IMR-90 (cell line): Measurements from ENCODE around the gene WDR54.

ENCODE experiments used
- BHLHE40 ChIP-seq: fragments of 150-350 bp; IDR thresholded peaks from 2 replicates; pipeline ENCODE4 v1.6.1; 2016; ENCODE audit warnings: mild to moderate bottlenecking, low read depth, low read length
- CEBPB ChIP-seq: IDR thresholded peaks from 2 replicates; pipeline ENCODE4 v1.6.1; 2012; ENCODE audit warnings: low read depth, low read length, improper control_type of control experiment
- CHD1 ChIP-seq: IDR thresholded peaks from 2 replicates; pipeline ENCODE4 v1.6.1; 2012; ENCODE audit warnings: low read depth, low read length, improper control_type of control experiment
- CTCF ChIP-seq: conservative IDR thresholded peaks from 2 replicates; pipeline ENCODE4 v1.5.1; 2012; ENCODE audit warnings: mild to moderate bottlenecking, low read depth, low read length, improper control_type of control experiment
- FOS ChIP-seq: fragments of 150-350 bp; IDR thresholded peaks from 2 replicates; pipeline ENCODE4 v1.6.1; 2016; ENCODE audit warnings: low read depth, low read length
- MXI1 ChIP-seq: IDR thresholded peaks from 2 replicates; pipeline ENCODE4 v1.6.1; 2012; ENCODE audit warnings: low read depth, mild to moderate bottlenecking, low read length, moderate library complexity, borderline replicate concordance
- NFE2L2 ChIP-seq: fragments of 150-350 bp; IDR thresholded peaks from 2 replicates; pipeline ENCODE4 v1.6.1; 2016; ENCODE audit warnings: low read depth, mild to moderate bottlenecking, low read length
- POLR2A ChIP-seq: IDR thresholded peaks from 2 replicates; pipeline ENCODE4 v1.6.1; 2012; ENCODE audit warnings: mild to moderate bottlenecking, low read depth, low read length
- RAD21 ChIP-seq: IDR thresholded peaks from 2 replicates; pipeline ENCODE4 v1.6.1; 2012; ENCODE audit warnings: low read length, improper control_type of control experiment
- RCOR1 ChIP-seq: IDR thresholded peaks from 2 replicates; pipeline ENCODE4 v1.6.1; 2012; ENCODE audit warnings: mild to moderate bottlenecking, low read length, improper control_type of control experiment; ENCODE audit not compliant: insufficient replicate concordance
- RFX5 ChIP-seq: IDR thresholded peaks from 2 replicates; pipeline ENCODE4 v1.8.0; 2012; ENCODE audit warnings: low read depth, mild to moderate bottlenecking, low read length, moderate library complexity
- SMC3 ChIP-seq: fragments of 150-350 bp; IDR thresholded peaks from 2 replicates; pipeline ENCODE4 v1.6.1; 2016; ENCODE audit warnings: low read depth, mild to moderate bottlenecking, antibody characterized with exemption, low read length, moderate library complexity
- TF ChIP-seq, protein P1 (sequence below): fragments of 150-350 bp; IDR thresholded peaks from 2 replicates; pipeline ENCODE4 v1.6.1; 2017; ENCODE audit warnings: mild to moderate bottlenecking, antibody characterized with exemption, low read length, low read depth
- TF ChIP-seq, protein P2 (sequence below): fragments of 150-350 bp; IDR thresholded peaks from 2 replicates; pipeline ENCODE4 v1.6.1; 2016; ENCODE audit warnings: low read depth, mild to moderate bottlenecking, low read length, moderate library complexity, borderline replicate concordance

DNA sequence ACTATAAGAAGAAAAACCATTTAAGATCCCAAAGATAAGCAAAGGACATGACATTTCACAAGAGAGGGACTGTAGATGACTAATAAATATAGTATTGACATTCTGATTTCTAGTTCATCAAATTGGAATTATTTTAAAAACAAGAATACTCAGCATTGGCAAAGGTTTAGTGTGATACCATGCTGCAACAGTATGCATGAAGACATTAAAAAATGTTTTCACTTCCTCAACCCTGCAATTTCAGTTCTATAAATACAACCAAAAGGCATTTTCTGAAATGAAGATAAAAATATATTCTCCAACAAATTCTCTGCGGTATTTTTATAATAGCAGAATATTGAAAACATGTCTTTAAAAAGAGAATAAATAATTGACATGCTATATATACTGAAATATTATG is 2.2 kb upstream of the WDR54 start:
- TF ChIP-seq CTCF (no peak), BHLHE40 (no peak), SMC3 (no peak), MXI1 (no peak), POLR2A (no peak), RFX5 (no peak), RAD21 (no peak), CEBPB (no peak), NFE2L2 (no peak), RCOR1 (no peak), FOS (no peak), CHD1 (no peak)
- TF ChIP-seq, protein P1, sequence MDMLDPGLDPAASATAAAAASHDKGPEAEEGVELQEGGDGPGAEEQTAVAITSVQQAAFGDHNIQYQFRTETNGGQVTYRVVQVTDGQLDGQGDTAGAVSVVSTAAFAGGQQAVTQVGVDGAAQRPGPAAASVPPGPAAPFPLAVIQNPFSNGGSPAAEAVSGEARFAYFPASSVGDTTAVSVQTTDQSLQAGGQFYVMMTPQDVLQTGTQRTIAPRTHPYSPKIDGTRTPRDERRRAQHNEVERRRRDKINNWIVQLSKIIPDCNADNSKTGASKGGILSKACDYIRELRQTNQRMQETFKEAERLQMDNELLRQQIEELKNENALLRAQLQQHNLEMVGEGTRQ, result no peak
- TF ChIP-seq, protein P2, sequence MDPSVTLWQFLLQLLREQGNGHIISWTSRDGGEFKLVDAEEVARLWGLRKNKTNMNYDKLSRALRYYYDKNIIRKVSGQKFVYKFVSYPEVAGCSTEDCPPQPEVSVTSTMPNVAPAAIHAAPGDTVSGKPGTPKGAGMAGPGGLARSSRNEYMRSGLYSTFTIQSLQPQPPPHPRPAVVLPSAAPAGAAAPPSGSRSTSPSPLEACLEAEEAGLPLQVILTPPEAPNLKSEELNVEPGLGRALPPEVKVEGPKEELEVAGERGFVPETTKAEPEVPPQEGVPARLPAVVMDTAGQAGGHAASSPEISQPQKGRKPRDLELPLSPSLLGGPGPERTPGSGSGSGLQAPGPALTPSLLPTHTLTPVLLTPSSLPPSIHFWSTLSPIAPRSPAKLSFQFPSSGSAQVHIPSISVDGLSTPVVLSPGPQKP, result no peak
